ENCODE measurements around the gene ADAM30.

Gene ADAM30

DNA sequence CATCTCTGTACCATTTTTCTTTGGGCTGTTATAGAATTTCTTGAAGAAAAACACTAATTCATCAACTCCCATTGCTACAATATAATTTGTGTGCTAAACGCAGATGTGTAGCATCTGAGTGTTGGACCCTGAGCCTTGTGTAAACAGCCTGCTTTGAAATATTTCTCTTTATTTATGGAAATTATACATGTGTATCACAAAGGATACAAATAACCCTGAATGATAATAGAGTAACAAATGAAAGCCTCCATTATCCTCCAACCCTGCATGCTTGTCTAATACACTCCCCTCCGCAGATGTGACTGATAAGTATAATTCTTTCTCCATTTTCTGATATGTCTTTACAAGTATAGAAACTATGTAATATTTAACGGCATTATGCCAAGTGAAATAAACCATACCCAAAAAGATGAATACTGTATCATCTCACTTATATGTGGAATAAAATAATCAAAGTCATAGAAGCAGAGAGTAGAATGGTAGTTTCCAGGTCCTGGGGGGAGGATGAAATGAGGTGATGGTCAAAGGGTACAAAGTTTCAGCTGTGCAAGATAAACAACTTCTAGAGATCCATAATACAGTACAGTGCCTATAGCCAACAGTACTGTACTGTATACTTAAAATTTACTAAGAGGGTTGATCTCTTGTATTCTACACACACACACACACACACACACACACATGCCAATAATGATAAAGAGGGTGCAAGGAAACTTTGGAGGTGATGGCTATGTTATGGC, 2.8 kb upstream of the ADAM30 start:
- H3K9me3 ChIP-seq (ENCODE audit: insufficient read depth, low read length) = no peaks in the 10 kb centered on the region
- no peak overlapping the region for H3K4me3 ChIP-seq (ENCODE audit: insufficient read depth, low read length, poor library complexity, severe bottlenecking)
- H3K4me2 ChIP-seq (ENCODE audit: low read depth, low read length, poor library complexity, severe bottlenecking) = no peak overlapping the region
- no peaks in the 10 kb centered on the region for H3K27me3 ChIP-seq (ENCODE audit: low read length)
- no peak overlapping the region for H3K27ac ChIP-seq (ENCODE audit: low read depth, low read length)
- H3K79me2 ChIP-seq (ENCODE audit: insufficient read depth, low read length) = no peaks in the 10 kb centered on the region
- H3K36me3 ChIP-seq (ENCODE audit: low read length) = no peaks in the 10 kb centered on the region
- no peaks in the 10 kb centered on the region for H3K9me2 ChIP-seq (replicated peaks; ENCODE audit: insufficient read depth, low read length)
- no peaks in the 10 kb centered on the region for H4K20me1 ChIP-seq (ENCODE audit: low read depth, low read length)
- H2AFZ ChIP-seq (ENCODE audit: low read depth, low read length, severe bottlenecking) = no peak overlapping the region
- TF ChIP-seq, protein P1, sequence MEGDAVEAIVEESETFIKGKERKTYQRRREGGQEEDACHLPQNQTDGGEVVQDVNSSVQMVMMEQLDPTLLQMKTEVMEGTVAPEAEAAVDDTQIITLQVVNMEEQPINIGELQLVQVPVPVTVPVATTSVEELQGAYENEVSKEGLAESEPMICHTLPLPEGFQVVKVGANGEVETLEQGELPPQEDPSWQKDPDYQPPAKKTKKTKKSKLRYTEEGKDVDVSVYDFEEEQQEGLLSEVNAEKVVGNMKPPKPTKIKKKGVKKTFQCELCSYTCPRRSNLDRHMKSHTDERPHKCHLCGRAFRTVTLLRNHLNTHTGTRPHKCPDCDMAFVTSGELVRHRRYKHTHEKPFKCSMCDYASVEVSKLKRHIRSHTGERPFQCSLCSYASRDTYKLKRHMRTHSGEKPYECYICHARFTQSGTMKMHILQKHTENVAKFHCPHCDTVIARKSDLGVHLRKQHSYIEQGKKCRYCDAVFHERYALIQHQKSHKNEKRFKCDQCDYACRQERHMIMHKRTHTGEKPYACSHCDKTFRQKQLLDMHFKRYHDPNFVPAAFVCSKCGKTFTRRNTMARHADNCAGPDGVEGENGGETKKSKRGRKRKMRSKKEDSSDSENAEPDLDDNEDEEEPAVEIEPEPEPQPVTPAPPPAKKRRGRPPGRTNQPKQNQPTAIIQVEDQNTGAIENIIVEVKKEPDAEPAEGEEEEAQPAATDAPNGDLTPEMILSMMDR (IDR thresholded peaks at IDR 0.05; ENCODE audit: insufficient read depth, low read length, poor library complexity, severe bottlenecking) = no peak
- no peak overlapping the region for H3K9ac ChIP-seq (ENCODE audit: low read length)
- H3F3A ChIP-seq (ENCODE audit: insufficient read depth) = no peaks in the 10 kb centered on the region

- Histone ChIP-seq H3K9me3 (ENCODE audit: insufficient read depth, low read length) (no peaks in the 10 kb centered on the region), H3K27me3 (ENCODE audit: low read length) (no peaks in the 10 kb centered on the region), H3K36me3 (ENCODE audit: low read length) (no peaks in the 10 kb centered on the region), H3K9ac (ENCODE audit: low read length) (no peak overlapping the region), H4K20me1 (ENCODE audit: low read depth, low read length) (no peaks in the 10 kb centered on the region), H3K79me2 (ENCODE audit: insufficient read depth, low read length) (no peaks in the 10 kb centered on the region), H2AFZ (ENCODE audit: low read depth, low read length, severe bottlenecking) (no peak overlapping the region), H3K9me2 (replicated peaks; ENCODE audit: insufficient read depth, low read length) (no peaks in the 10 kb centered on the region), H3K4me3 (ENCODE audit: insufficient read depth, low read length, poor library complexity, severe bottlenecking) (no peak overlapping the region), H3F3A (ENCODE audit: insufficient read depth) (no peaks in the 10 kb centered on the region), H3K4me2 (ENCODE audit: low read depth, low read length, poor library complexity, severe bottlenecking) (no peak overlapping the region), H3K27ac (ENCODE audit: low read depth, low read length) (no peak overlapping the region)
- no peak for TF ChIP-seq EZH2phosphoT487 (conservative IDR thresholded peaks at IDR 0.05; ENCODE audit: low read length)
- TF ChIP-seq, protein P1 (IDR thresholded peaks at IDR 0.05; ENCODE audit: insufficient read depth, low read length, poor library complexity, severe bottlenecking) = no peak
Measured at GRCh38 chr1:119898530-119898929, 2.2 kb upstream of the ADAM30 start.

DNA sequence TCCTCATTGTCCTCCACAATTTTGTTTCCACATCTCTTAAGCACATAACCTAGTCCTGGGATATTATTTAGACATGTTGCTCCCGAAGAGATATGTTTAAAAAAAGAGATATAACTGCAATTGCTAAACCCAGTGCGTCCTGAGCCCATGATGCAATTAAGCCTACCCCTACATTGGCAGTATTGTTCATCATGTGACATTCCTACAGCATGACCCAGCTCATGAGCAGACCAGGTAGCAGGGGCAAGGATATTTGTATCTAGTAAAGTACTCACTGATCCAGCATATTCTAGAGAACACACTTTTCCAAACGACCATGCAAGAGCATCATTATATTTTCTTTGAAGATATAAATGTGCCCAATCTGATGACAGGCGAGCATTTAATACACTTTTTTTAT, 1.2 kb downstream of the ADAM30 start:
- H3K4me3 ChIP-seq (ENCODE audit: insufficient read depth, low read length, poor library complexity, severe bottlenecking) = no peak overlapping the region
- no peaks in the 10 kb centered on the region for H3K27me3 ChIP-seq (ENCODE audit: low read length)
- no peak overlapping the region for H3K27ac ChIP-seq (ENCODE audit: low read depth, low read length)
- H3K4me2 ChIP-seq (ENCODE audit: low read depth, low read length, poor library complexity, severe bottlenecking) = no peak overlapping the region
- H4K20me1 ChIP-seq (ENCODE audit: low read depth, low read length) = no peaks in the 10 kb centered on the region
- H3K79me2 ChIP-seq (ENCODE audit: insufficient read depth, low read length) = no peaks in the 10 kb centered on the region
- H3K9me3 ChIP-seq (ENCODE audit: insufficient read depth, low read length) = no peaks in the 10 kb centered on the region
- H3K9me2 ChIP-seq (replicated peaks; ENCODE audit: insufficient read depth, low read length) = no peaks in the 10 kb centered on the region
- no peaks in the 10 kb centered on the region for H3F3A ChIP-seq (ENCODE audit: insufficient read depth)
- TF ChIP-seq, protein P1 (IDR thresholded peaks at IDR 0.05; ENCODE audit: insufficient read depth, low read length, poor library complexity, severe bottlenecking) = no peak
- no peak overlapping the region for H3K9ac ChIP-seq (ENCODE audit: low read length)
- no peaks in the 10 kb centered on the region for H3K36me3 ChIP-seq (ENCODE audit: low read length)
- no peak overlapping the region for H2AFZ ChIP-seq (ENCODE audit: low read depth, low read length, severe bottlenecking)

All from SU-DHL-6 (cell line).